Stimulated activated CD4-positive, alpha-beta T cell treated with anti-CD3 and anti-CD28 coated beads, Interleukin-12 subunit alpha, Interleukin-12 subunit beta, amount 100 ng/mL, for 24 hours (primary cell): Measurements from ENCODE around the gene GPR78.
A peak's percentile ranks its signal among the peaks of the same experiment; 100 is the strongest.

Source experiments
- DNase-seq, 2 experiments: peaks; one replicate each; pipeline ENCODE4 v3.0.0-alpha.2; 2020; ENCODE audit warnings: low read depth in 2 of 2

Gene GPR78

DNA sequence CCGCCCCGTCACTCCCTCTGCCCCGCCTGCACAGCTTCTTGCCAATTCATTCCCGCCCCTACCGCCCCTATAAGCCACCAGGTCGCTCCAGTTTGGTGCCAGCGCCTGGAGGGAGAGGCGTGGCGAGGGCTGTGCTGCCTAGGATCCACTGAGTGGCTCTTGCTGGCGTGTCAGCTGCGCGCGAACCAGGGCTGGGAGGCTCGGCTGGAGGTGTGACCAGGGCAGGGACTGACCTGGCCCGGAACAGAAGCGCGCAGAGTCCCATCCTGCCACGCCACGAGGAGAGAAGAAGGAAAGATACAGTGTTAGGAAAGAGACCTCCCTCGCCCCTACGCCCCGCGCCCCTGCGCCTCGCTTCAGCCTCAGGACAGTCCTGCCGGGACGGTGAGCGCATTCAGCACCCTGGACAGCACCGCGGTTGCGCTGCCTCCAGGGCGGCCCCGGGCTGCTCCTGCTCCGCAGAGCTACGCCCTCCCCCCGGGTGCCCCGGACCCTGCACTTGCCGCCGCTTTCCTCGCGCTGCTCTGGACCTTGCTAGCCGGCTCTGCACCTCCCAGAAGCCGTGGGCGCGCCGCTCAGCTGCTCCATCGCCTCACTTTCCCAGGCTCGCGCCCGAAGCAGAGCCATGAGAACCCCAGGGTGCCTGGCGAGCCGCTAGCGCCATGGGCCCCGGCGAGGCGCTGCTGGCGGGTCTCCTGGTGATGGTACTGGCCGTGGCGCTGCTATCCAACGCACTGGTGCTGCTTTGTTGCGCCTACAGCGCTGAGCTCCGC, at the start of gene GPR78:
TSS of gene GPR78 (plus strand) at position 72 of the 773 bp plus-strand sequence. CDS start at position 663, 591 bp downstream.
- DNase-seq = peak in 1 of 2 experiments; percentile 29

DNA sequence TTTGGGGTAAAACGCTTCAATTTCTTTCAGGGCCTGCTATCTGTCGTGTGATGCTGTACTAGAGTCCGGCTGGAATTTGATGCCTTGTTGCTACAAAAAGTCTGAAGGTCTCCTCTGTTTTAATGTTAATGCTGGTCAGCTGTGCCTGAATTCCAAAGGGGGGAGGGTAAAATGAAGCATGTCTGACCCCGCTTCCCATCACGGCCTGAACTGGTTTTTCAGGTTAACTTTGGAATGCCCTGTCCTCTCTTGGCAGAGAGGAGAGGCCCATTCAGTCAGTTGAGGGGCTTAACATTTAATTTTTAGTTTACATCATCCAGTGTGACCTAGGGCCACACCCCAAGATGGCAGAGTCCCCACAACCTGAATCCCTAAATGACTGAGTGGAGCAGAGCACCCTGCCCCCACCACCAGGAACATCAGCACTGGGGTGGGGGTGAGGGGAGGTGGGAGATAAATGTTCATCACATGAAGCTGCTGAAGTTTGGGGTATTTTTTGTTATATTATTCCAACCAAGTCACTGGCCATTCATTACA, 47.9 kb upstream of the GPR78 start:
- DNase-seq = no peak

DNA sequence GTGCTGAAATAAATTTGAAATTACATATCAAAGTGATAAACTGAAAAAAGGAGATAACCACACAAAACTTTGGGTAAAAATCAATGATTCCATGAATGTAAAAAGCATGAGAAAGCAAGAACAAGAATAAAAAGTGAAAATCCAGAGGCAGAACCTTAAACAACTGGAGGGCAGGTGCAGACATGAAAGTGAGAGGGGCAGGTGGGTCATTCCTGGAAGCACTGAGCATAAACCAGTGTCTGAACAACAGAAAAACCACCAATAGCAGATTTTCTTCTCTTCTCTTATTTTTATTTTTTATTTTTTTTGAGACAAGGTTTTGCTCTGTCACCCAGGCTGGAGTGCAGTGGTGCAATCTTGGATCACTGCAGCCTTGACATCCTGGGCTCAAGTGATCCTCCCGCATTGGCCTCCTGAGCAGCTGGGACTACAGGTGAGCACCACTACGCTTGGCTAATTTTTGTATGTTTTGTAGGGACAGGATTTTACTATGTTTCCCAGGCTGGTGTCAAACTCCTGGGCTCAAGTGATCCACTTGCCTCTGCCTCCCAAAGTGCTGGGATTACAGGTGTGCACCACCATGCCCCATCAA, 46.8 kb upstream of the GPR78 start:
- no peak for DNase-seq

DNA sequence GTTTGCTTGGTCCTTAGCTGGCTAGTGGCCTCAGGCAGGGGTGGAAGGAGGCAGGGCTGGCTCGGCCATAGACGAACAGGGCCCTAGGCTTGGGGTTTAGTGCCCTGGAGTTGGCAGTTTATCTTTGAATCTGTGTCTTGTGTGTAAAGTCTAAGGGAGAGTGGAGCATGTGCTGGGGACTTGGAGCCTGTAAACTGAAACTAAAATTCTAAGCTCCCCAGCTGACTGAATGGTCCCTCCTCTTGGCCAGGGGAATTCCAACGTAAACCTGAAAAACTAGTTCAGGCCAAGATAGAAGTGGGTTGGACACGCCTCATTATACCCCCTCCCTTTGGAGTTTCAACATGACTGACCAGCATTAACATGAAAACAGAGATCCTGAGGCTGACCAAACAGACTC, 46.1 kb upstream of the GPR78 start:
- DNase-seq = no peak

- DNase-seq = no peak
Observed at GRCh38 chr4:8534611-8535010, 45.6 kb upstream of the GPR78 start.

- DNase-seq = no peak
Observed at GRCh38 chr4:8536467-8536866, 43.7 kb upstream of the GPR78 start.

DNA sequence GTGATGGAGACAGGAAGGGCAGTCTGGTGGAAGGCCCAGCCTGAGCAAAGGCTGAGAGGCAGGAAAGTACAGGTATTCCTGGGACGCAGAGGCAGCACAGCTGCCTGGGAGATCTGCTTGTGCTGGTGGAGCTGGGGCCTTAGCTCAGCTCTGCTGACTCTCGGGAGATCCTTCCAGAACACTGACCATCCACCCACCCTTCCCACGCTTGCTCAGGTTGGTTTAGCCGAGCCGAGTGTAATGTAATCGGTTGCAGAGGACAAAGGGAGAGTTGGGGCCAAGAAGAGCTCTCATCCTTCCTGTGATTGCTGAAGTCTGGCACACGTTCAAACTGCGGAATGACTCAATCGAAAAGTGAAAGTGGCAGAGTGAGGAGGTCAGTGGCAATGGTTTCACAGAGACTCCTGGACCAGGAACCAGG, 43.1 kb upstream of the GPR78 start:
- no peak for DNase-seq

DNA sequence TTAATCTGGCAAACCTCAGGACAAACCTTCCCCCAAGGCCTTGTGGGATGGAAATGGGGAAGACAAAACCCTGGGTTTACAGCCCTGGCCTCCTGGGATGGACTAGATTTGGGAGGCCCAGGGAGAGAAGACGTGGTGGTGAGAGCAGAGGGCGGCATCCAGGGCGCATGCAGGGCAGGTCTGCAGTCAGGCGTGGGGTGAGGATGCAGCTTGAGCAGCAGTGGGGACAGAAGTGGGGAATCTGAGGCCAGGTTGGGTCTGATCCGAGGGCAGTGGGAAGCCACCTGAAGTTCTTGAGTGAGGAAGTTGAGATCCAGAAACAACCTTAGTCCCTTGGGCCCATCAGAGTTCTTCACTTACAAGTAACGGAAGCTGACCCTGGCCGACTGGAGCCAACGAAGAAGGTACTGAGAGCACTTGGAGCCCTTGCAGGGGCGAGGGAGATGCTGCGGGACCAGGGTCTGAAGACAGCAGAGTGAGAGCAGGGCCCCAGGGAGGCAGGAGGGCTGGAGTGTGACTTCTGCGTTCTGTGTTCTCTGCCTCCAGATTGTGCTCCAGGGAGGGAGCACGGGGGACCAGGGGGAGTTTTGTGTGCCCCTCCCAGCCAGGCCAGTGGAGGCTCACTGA, 42.0 kb upstream of the GPR78 start:
- DNase-seq = no peak

DNA sequence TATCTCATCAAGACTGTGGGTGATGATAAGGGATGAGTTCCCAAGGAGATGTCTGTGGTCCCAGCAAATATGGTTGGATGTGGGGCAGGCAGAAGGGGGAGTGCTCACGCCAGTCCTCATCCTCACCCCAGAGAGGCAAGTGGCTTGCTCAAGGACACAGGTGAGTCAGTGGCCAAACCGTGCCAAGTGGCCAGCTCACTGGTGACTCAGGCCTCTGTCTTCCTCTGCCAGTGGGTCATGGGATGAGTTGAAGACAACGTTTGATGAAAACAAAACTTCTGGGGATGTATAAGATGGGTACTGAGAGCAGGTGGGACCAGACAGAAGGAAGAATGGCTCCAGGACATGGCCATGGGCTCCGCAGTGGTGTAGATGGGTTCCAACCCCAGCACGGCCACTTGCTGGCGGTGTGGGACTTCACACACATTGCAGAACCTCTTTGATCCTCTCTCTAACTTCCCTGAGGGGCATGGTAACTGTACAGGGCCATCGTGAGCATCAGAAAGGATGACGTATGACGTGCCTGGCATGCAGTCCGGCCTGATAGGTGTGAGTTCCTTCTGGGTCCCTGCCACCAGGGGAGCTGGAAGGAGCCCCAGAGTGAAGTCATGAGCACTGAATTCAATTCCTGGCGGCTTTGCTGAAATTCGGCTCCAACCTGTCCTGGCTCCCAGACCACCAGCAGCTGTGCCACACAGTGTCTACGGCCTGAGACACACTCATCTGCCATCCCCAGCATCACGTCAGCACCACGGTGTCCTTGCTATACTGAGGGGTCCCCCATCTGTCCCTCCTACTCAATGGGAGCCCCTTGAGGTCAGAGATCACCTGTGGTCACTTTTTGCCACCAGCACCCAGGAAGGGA, 41.3 kb upstream of the GPR78 start:
- no peak for DNase-seq

GRCh38 chr4:8539661-8540060, 40.5 kb upstream of the GPR78 start:
- DNase-seq = no peak

DNA sequence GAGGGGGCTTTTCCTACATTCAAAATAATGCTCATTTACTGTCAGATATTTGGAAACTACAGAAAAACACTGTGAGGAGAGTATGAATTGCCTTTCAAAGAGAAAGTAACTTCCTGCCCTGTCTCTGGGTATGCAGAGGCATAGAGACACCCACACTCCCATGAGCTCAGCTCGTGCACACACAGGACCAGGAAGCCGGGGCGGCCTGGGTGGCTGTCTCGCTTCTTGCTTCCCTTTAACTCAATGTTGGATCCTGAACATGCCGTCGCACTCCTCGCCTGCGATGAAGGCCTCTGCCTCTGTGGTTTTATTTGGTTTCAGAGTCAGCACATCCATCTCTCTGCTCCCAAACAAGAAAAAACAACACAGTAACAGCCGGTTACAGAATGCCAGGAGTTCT, 40.1 kb upstream of the GPR78 start:
- peak; percentile 10 to 13 for DNase-seq

DNA sequence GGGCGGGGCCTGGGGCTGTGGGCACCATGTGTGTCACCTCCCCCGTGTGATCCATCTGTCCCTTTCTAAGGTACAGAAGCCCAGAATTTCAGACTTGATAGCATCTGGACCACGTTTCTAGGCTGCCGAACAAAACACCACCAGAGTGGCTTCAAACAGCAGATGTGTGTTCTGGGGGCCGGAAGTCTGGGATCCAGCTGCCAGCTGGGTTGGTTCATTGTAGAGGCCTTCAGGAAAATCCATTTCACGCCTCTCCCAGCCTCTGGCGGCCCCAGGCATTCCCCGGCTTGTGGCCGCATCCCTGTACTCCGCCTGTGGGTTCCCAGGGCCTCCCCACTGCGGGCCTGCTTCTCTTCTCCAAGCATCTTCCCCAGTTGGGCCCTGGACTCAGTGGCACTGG, 39.6 kb upstream of the GPR78 start:
- DNase-seq = no peak

DNA sequence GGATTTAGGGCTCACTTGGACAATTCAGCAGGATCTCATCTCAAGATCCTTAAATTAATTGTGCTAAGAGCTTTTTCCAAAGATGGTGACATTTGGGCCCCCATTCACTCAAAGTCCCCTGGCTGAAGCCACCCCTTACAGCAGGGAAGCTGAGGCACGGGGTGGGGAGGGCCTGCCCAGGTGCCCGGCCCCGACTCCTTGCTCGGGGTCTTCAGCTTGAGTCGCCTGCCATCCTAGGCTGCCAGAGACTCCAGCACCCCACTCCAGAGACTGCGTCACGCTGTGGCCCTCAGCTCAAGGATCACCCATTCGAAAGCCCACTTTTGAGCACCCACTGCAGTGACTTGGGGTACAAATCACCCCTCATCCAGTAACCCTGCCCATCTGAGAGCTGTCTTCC, 39.2 kb upstream of the GPR78 start:
- DNase-seq = no peak

DNA sequence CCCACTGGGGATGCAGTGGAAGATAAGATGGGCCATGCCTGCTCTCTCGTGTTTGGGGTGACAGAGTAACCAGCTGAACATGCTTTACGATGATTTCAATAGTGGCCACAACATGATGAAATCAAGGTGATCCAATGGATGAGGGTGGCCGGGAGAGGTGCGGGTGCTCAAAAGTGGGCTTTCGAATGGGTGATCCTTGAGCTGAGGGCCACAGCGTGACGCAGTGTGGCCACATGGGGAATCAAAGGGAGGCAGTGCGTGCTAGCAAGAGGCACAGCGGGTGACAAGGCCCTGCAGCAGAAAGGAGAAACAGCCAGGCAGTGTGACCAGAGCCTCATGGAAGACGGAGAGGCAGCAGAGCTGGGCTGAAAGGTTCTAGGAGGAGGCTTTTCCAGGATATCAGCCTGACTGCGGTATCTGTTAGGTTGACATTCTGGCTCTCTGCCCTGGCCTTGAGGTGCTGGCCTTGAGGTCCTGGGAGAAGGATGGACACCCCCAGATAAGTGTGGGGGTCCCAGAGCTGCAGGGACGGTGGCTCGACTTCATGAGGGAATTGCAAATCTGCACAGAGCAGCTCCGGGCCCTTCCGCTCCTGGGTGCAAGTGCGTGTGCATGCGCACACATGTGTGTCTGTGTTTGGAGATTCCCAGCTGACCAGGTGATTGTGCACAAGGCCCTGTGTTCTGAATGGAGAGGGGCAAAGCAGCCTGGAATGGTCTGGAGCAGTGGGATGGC, 38.0 kb upstream of the GPR78 start:
- no peak for DNase-seq

DNA sequence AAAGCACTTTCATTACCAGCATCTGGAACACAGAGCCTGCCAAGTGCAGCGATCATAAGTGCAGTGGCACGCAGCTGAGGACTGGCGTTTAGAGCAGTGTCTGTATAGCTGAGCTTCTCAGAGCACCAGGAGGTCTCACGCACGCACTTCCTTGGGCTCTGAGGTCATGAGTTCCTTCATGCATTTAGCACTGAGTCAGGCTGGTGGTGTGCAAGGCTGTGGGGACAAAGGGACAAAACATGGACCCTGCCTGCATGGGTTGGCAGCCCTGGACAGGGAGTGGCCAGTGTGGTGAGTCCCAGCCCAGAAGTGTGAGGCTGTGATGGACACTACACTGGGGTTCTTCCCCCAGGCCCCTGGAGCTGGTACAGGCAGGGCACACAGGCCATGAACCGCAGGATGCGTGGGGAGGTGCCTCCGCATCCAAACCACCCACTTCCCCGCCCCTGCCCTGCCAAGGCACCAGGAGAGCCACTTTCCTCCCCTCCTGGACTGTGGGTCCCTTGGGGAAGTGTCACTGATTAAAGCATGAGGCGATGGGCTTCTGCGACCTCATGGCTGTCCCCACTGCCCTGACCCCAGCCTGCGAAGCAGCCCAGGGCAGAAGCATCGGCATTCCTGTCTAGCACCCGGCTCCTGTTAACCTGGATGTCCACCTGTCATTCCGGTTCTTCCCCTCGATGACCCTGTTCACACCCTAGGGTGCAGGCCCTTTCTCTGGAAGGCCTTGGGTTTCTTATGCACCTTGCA, 37.2 kb upstream of the GPR78 start:
- no peak for DNase-seq

- DNase-seq = no peak
Observed at GRCh38 chr4:8543623-8544022, 36.6 kb upstream of the GPR78 start.

- no peak for DNase-seq
Observed at GRCh38 chr4:8544282-8544681, 35.9 kb upstream of the GPR78 start.

GRCh38 chr4:8544741-8545438, 35.3 kb upstream of the GPR78 start:
- no peak for DNase-seq

DNA sequence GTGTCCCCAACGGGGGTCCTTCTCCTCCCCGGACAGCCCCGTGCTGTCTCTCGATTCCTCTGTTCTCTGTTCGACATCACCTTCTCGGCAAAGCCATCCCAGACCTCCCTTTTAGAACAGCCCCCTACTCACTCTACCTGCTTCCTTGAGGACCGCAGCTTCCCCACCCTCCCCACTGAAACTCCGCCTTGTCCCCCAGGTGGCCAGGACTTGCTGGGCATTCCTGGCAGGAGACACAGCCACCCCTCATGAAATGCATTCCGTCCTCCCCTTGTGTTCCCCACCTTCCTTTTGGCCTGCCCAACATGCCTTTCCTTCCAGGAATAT, 34.8 kb upstream of the GPR78 start:
- DNase-seq = no peak

- no peak for DNase-seq
Observed at GRCh38 chr4:8546766-8547107, 33.5 kb upstream of the GPR78 start.
